H9 (cell line): Measurements from ENCODE around the gene CARD8. TPM values are rescaled to one million over a fixed set of nuclear protein-coding genes. Genes with fewer than 3 reads are reported as not detected.

Experiments
- DNase-seq: peaks from one replicate; pipeline ENCODE4 v3.0.0-alpha.2; 2017
- H2AFZ ChIP-seq: one replicate; pipeline ENCODE4 v1.6.1; 2013; ENCODE audit warnings: mild to moderate bottlenecking, low read length, control low read depth, moderate library complexity
- H2AK5ac ChIP-seq: 2 replicates; pipeline ENCODE4 v1.6.1; 2013; ENCODE audit warnings: low read length, control low read depth, mixed read lengths; ENCODE audit not compliant: insufficient read length
- H2BK120ac ChIP-seq: one replicate; pipeline ENCODE4 v1.6.1; 2013; ENCODE audit warnings: low read depth, mild to moderate bottlenecking, low read length, control low read depth, inconsistent platforms; ENCODE audit not compliant: poor library complexity, severe bottlenecking
- H2BK12ac ChIP-seq: 2 replicates; pipeline ENCODE4 v1.6.1; 2013; ENCODE audit warnings: low read length, control low read depth, mixed read lengths, low read depth; ENCODE audit not compliant: insufficient read length
- H2BK15ac ChIP-seq: 2 replicates; pipeline ENCODE4 v1.6.1; 2013; ENCODE audit warnings: low read depth, low read length, control low read depth
- H2BK20ac ChIP-seq: one replicate; pipeline ENCODE4 v1.6.1; 2013; ENCODE audit warnings: low read depth, mild to moderate bottlenecking, low read length, control low read depth, inconsistent platforms; ENCODE audit not compliant: poor library complexity, severe bottlenecking
- H2BK5ac ChIP-seq: 2 replicates; pipeline ENCODE4 v1.6.1; 2013; ENCODE audit warnings: low read length, control low read depth, mixed read lengths; ENCODE audit not compliant: insufficient read length
- H3K14ac ChIP-seq: 2 replicates; pipeline ENCODE4 v1.6.1; 2013; ENCODE audit warnings: low read length, control low read depth; ENCODE audit not compliant: insufficient read depth
- H3K18ac ChIP-seq: 2 replicates; pipeline ENCODE4 v1.6.1; 2013; ENCODE audit warnings: low read depth, mild to moderate bottlenecking, mixed read lengths, low read length, control low read depth; ENCODE audit not compliant: insufficient read length
- H3K23ac ChIP-seq: 2 replicates; pipeline ENCODE4 v1.6.1; 2013; ENCODE audit warnings: low read length, control low read depth, mixed read lengths, low read depth; ENCODE audit not compliant: insufficient read length
- H3K23me2 ChIP-seq: 2 replicates; pipeline ENCODE4 v1.6.1; 2013; ENCODE audit warnings: low read depth, mild to moderate bottlenecking, mixed read lengths, low read length, control low read depth; ENCODE audit not compliant: insufficient read length, poor library complexity, severe bottlenecking
- H3K27ac ChIP-seq: 2 replicates; pipeline ENCODE4 v1.5.1; 2013; ENCODE audit warnings: low read length, control low read depth, mixed read lengths, low read depth; ENCODE audit not compliant: insufficient read length
- H3K27me3 ChIP-seq: 2 replicates; pipeline ENCODE4 v1.6.1; 2013; ENCODE audit warnings: low read length, control low read depth, inconsistent platforms; ENCODE audit not compliant: insufficient read depth
- H3K4ac ChIP-seq: 2 replicates; pipeline ENCODE4 v1.6.1; 2013; ENCODE audit warnings: low read depth, mild to moderate bottlenecking, control low read depth, inconsistent platforms, low read length, moderate library complexity
- H3K4me1 ChIP-seq: 2 replicates; pipeline ENCODE4 v1.6.1; 2013; ENCODE audit warnings: low read length, control low read depth, inconsistent platforms; ENCODE audit not compliant: insufficient read depth
- H3K4me2 ChIP-seq: 2 replicates; pipeline ENCODE4 v1.6.1; 2013; ENCODE audit warnings: low read length, control low read depth, mixed read lengths; ENCODE audit not compliant: insufficient read length, insufficient read depth
- H3K56ac ChIP-seq: 2 replicates; pipeline ENCODE4 v1.6.1; 2013; ENCODE audit warnings: low read depth, mild to moderate bottlenecking, mixed read lengths, low read length, control low read depth; ENCODE audit not compliant: insufficient read length
- H3K79me1 ChIP-seq: 2 replicates; pipeline ENCODE4 v1.6.1; 2013; ENCODE audit warnings: low read depth, mild to moderate bottlenecking, moderate library complexity, low read length, control low read depth, inconsistent platforms; ENCODE audit not compliant: insufficient read depth, poor library complexity, severe bottlenecking
- H3K79me2 ChIP-seq: 2 replicates; pipeline ENCODE4 v1.6.1; 2013; ENCODE audit warnings: low read length, control low read depth, inconsistent platforms; ENCODE audit not compliant: insufficient read depth
- H3K9ac ChIP-seq: 2 replicates; pipeline ENCODE4 v1.6.1; 2013; ENCODE audit warnings: low read length, control low read depth, mixed read lengths; ENCODE audit not compliant: insufficient read length; ENCODE audit errors: extremely low read depth
- H3K9me3 ChIP-seq: one replicate; pipeline ENCODE4 v1.6.1; 2013; ENCODE audit warnings: low read depth, low read length, inconsistent platforms; ENCODE audit not compliant: control insufficient read depth
- H3T11ph ChIP-seq: one replicate; pipeline ENCODE4 v1.6.1; 2013; ENCODE audit warnings: mild to moderate bottlenecking, low read length, control low read depth, inconsistent platforms
- H4K20me1 ChIP-seq: one replicate; pipeline ENCODE4 v1.6.1; 2013; ENCODE audit not compliant: control insufficient read depth, insufficient read length, insufficient read depth
- H4K5ac ChIP-seq: 2 replicates; pipeline ENCODE4 v1.6.1; 2013; ENCODE audit warnings: low read depth, mild to moderate bottlenecking, mixed read lengths, low read length, control low read depth; ENCODE audit not compliant: insufficient read length
- H4K8ac ChIP-seq: replicated peaks from 2 replicates; pipeline ENCODE4 v1.6.1; 2013; ENCODE audit warnings: low read length, control low read depth, mixed read lengths, low read depth; ENCODE audit not compliant: insufficient read length
- H4K91ac ChIP-seq: 2 replicates; pipeline ENCODE4 v1.6.1; 2013; ENCODE audit warnings: low read depth, mild to moderate bottlenecking, moderate library complexity, mixed read lengths, low read length, control low read depth; ENCODE audit not compliant: insufficient read length
- H3K27ac Mint-ChIP-seq, 3 experiments: 2 replicates in 2 of 3; 3 replicates in 1 of 3; pipeline ENCODE4 v1.8.0; 2020 to 2021; ENCODE audit warnings: mixed read lengths in 3 of 3, mild to moderate bottlenecking in 1 of 3, moderate library complexity in 1 of 3
- H3K27me3 Mint-ChIP-seq: 2 replicates; pipeline ENCODE4 v1.8.0; 2021; ENCODE audit warnings: low read depth, mild to moderate bottlenecking, moderate library complexity, mixed read lengths
- H3K36me3 Mint-ChIP-seq, 3 experiments: 2 replicates in 2 of 3; 3 replicates in 1 of 3; pipeline ENCODE4 v1.8.0; 2020 to 2021; ENCODE audit warnings: low read depth in 3 of 3, mixed read lengths in 3 of 3; ENCODE audit not compliant: insufficient read depth in 1 of 3
- H3K4me1 Mint-ChIP-seq, 2 experiments: 2 replicates each; pipeline ENCODE4 v1.8.0; 2020; ENCODE audit warnings: mixed read lengths in 2 of 2
- H3K4me3 Mint-ChIP-seq, 2 experiments: 2 replicates in 1 of 2; 3 replicates in 1 of 2; pipeline ENCODE4 v1.8.0; 2020 to 2021; ENCODE audit warnings: mild to moderate bottlenecking in 2 of 2, mixed read lengths in 2 of 2, moderate library complexity in 1 of 2
- H3K9me3 Mint-ChIP-seq, 2 experiments: 2 replicates in 1 of 2; 3 replicates in 1 of 2; pipeline ENCODE4 v1.8.0; 2020; ENCODE audit warnings: mild to moderate bottlenecking in 2 of 2, mixed read lengths in 2 of 2, moderate library complexity in 1 of 2
- total RNA-seq: library from RNA; stranded (reverse); gene quantifications from 2 replicates; pipeline ENCODE4 v1.2.1, GENCODE V29; 2021
- TF ChIP-seq, protein P1 (sequence below): fragments of 200-600 bp; sonication (generic); conservative IDR thresholded peaks from 3 replicates; pipeline ENCODE4 v1.8.0; 2021; ENCODE audit warnings: antibody characterized with exemption, mild to moderate bottlenecking

Gene CARD8
- total RNA-seq, 1 experiment from 2014 or later, result 21.0 TPM

- no peak overlapping the region for H3K4me2 ChIP-seq
Observed at GRCh38 chr19:48253999-48254398, 1.7 kb downstream of the CARD8 start.

More at GRCh38 chr19:48253999-48254398, 1.7 kb downstream of the CARD8 start:
- H3K9me3 Mint-ChIP-seq, result peaks cover 14 to 15% of the 10 kb centered on the region in 2 experiments; a peak in 4 of 5 replicates
- Histone ChIP-seq H3K27ac (no peak overlapping the region), H2BK120ac (no peak overlapping the region), H2BK20ac (no peak overlapping the region), H2BK5ac (no peak overlapping the region), H4K20me1 (no peaks in the 10 kb centered on the region), H3K4ac (no peak overlapping the region), H4K8ac (no peak overlapping the region), H3K79me2 (no peaks in the 10 kb centered on the region), H4K91ac (no peak overlapping the region), H3K9me3 (no peaks in the 10 kb centered on the region), H3K4me1 (no peaks in the 10 kb centered on the region), H2AK5ac (no peak overlapping the region), H3K56ac (no peak overlapping the region), H3K27me3 (no peaks in the 10 kb centered on the region), H3T11ph (no peak overlapping the region), H3K79me1 (no peaks in the 10 kb centered on the region), H2BK12ac (no peak overlapping the region), H3K18ac (no peak overlapping the region), H3K23me2 (no peaks in the 10 kb centered on the region), H3K14ac (no peak overlapping the region), H2AFZ (no peak overlapping the region), H3K23ac (no peak overlapping the region), H3K9ac (no peak overlapping the region), H4K5ac (no peak overlapping the region), H2BK15ac (no peak overlapping the region)
- peak overlapping the region in 1 of 2 experiments; percentile 27; a peak in 1 of 5 replicates for H3K4me3 Mint-ChIP-seq
- H3K4me1 Mint-ChIP-seq, result peaks cover 3 to 7% of the 10 kb centered on the region in 2 experiments
- TF ChIP-seq, protein P1, sequence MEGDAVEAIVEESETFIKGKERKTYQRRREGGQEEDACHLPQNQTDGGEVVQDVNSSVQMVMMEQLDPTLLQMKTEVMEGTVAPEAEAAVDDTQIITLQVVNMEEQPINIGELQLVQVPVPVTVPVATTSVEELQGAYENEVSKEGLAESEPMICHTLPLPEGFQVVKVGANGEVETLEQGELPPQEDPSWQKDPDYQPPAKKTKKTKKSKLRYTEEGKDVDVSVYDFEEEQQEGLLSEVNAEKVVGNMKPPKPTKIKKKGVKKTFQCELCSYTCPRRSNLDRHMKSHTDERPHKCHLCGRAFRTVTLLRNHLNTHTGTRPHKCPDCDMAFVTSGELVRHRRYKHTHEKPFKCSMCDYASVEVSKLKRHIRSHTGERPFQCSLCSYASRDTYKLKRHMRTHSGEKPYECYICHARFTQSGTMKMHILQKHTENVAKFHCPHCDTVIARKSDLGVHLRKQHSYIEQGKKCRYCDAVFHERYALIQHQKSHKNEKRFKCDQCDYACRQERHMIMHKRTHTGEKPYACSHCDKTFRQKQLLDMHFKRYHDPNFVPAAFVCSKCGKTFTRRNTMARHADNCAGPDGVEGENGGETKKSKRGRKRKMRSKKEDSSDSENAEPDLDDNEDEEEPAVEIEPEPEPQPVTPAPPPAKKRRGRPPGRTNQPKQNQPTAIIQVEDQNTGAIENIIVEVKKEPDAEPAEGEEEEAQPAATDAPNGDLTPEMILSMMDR, result no peak
- no peak overlapping the region for H3K27ac Mint-ChIP-seq
- no peak for DNase-seq
- peaks cover 11 to 29% (median 15%) of the 10 kb centered on the region in 3 experiments for H3K36me3 Mint-ChIP-seq
- H3K27me3 Mint-ChIP-seq, result no peaks in the 10 kb centered on the region
